ENCODE measurements around the gene GLTP. TPM values are rescaled to one million over a fixed set of nuclear protein-coding genes. Genes with fewer than 3 reads are reported as not detected.
"Not testable (repeated sequence)": the region's sequence is repeated elsewhere in the genome, so short reads cannot be mapped to it uniquely, and the experiment has no call there.

The GLTP gene, protein sequence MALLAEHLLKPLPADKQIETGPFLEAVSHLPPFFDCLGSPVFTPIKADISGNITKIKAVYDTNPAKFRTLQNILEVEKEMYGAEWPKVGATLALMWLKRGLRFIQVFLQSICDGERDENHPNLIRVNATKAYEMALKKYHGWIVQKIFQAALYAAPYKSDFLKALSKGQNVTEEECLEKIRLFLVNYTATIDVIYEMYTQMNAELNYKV
- total RNA-seq (ENCODE audit: unreplicated experiment) = 51.2 TPM
- long read RNA-seq, transcript GLTP-201 (5 exons, 2,356 nt) = major isoform, 21 of 42 reads
- long read RNA-seq, partial matches to known transcripts = 1 of 42 reads
- long read RNA-seq, other reads (novel, unspliced or antisense) = 18 of 42 reads

GRCh38 chr12:109880043-109880931 lies at the start of gene GLTP:
Gene GLTP, minus strand, starts transcription at chr12:109880541. Its CDS starts 167 bp downstream, at chr12:109880374.
- Mint-ChIP-seq H3K9me3 (ENCODE audit: unreplicated experiment) (no peaks in the 10 kb centered on the region), H3K27ac (ENCODE audit: unreplicated experiment) (peak within 1 kb of the TSS; percentile 88), H3K36me3 (ENCODE audit: low read depth, unreplicated experiment) (peaks cover 17% of the 10 kb centered on the region), H3K4me3 (ENCODE audit: unreplicated experiment) (peak within 1 kb of the TSS; percentile 98), H3K4me1 (ENCODE audit: unreplicated experiment) (peaks cover 60% of the 10 kb centered on the region), H3K27me3 (ENCODE audit: unreplicated experiment) (peaks cover 19% of the 10 kb centered on the region)
- no peak for TF ChIP-seq CTCF (IDR thresholded peaks at IDR 0.05; ENCODE audit: unreplicated experiment)
- DNase-seq (ENCODE audit: low spot score) = peak; percentile 91

GRCh38 chr12:109929326-109929725 lies 49.0 kb upstream of the GLTP start:
- DNase-seq (ENCODE audit: low spot score); H3K27ac Mint-ChIP-seq (ENCODE audit: unreplicated experiment); H3K27me3 Mint-ChIP-seq (ENCODE audit: unreplicated experiment); H3K4me1 Mint-ChIP-seq (ENCODE audit: unreplicated experiment); H3K9me3 Mint-ChIP-seq (ENCODE audit: unreplicated experiment): not testable (repeated sequence)
- Mint-ChIP-seq H3K4me3 (ENCODE audit: unreplicated experiment) (peak overlapping the region; percentile 16), H3K36me3 (ENCODE audit: low read depth, unreplicated experiment) (peaks cover 52% of the 10 kb centered on the region)

DNA sequence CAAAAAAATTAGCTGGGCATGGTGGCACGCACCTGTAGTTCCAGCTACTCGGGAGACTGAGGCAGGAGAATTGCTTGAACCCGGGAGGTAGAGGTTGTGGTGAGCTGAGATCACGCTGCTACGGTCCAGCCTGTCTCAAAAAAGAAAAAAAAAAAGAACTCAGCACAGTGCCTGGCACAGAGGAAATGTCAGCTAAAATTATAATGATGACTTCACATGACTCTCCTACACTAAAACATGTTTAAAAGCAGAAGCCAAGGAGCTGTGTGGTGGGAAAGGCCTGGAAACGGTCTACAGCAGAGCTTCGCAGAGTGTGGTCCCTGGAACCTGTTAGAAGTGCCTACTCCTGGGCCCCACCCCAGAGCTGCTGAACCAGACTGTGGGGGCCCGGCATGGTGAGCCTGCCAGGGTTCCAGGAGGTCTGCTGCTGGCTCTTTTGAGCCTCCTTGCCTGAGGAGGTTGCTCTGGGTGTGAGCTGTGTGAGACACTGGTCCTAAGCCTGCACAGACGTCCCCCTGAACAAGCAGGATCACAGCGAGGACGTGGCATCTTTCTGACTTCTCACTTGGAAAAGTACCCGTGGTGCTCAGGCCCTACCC lies 47.8 kb upstream of the GLTP start:
- Mint-ChIP-seq H3K4me3 (ENCODE audit: unreplicated experiment) (no peak overlapping the region), H3K27me3 (ENCODE audit: unreplicated experiment) (peaks cover 9% of the 10 kb centered on the region), H3K36me3 (ENCODE audit: low read depth, unreplicated experiment) (peaks cover 46% of the 10 kb centered on the region), H3K27ac (ENCODE audit: unreplicated experiment) (no peak overlapping the region), H3K4me1 (ENCODE audit: unreplicated experiment) (no peaks in the 10 kb centered on the region), H3K9me3 (ENCODE audit: unreplicated experiment) (no peaks in the 10 kb centered on the region)
- TF ChIP-seq CTCF (IDR thresholded peaks at IDR 0.05; ENCODE audit: unreplicated experiment) = no peak
- no peak for DNase-seq (ENCODE audit: low spot score)

GRCh38 chr12:109927622-109928021 lies 47.3 kb upstream of the GLTP start:
- Mint-ChIP-seq H3K36me3 (ENCODE audit: low read depth, unreplicated experiment) (peaks cover 42% of the 10 kb centered on the region), H3K4me3 (ENCODE audit: unreplicated experiment) (peak overlapping the region; percentile 75), H3K27me3 (ENCODE audit: unreplicated experiment) (peaks cover 9% of the 10 kb centered on the region), H3K9me3 (ENCODE audit: unreplicated experiment) (no peaks in the 10 kb centered on the region), H3K27ac (ENCODE audit: unreplicated experiment) (peak overlapping the region; percentile 52), H3K4me1 (ENCODE audit: unreplicated experiment) (no peaks in the 10 kb centered on the region)
- peak; percentile 70 for TF ChIP-seq CTCF (IDR thresholded peaks at IDR 0.05; ENCODE audit: unreplicated experiment)
- peak; percentile 45 for DNase-seq (ENCODE audit: low spot score)

DNA sequence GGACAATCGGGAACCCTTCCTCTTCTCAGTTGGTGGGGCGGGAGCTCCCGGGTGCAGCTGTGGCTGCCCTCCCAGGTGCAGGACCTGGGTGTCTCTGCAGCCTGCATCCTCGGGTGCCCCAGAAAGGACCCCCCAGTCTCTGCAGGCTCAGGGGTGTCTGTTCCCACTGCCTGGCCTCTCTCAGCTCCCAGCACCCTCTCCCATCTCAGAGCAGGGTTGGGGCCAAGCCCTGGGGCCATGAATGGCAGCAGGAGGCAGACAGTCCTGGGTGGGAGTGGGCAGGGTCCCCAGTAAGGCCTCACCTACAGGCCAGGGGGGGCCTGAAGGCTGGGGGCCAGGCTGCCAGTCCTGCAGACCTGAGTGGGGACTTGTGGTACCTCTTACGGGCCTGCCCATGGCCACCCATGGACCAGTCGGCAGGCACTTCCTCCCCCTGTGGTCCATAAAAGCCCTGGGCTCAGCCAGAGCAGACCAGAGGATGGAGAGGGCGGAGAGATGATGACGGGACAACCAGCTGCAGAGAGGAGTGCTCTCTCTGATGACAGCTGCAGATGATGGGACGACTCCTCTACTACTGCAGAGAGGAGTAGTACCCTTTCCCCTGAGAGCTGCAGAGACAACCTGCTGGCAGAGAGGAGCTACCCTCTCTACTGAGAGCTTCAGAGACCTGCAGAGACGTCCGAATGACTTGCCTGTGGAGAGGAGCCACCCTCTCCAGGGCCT lies 46.3 kb upstream of the GLTP start:
- Mint-ChIP-seq H3K4me1 (ENCODE audit: unreplicated experiment) (no peaks in the 10 kb centered on the region), H3K27me3 (ENCODE audit: unreplicated experiment) (peaks cover 6% of the 10 kb centered on the region), H3K27ac (ENCODE audit: unreplicated experiment) (no peak overlapping the region), H3K4me3 (ENCODE audit: unreplicated experiment) (no peak overlapping the region), H3K36me3 (ENCODE audit: low read depth, unreplicated experiment) (peaks cover 40% of the 10 kb centered on the region), H3K9me3 (ENCODE audit: unreplicated experiment) (no peaks in the 10 kb centered on the region)
- TF ChIP-seq CTCF (IDR thresholded peaks at IDR 0.05; ENCODE audit: unreplicated experiment) = no peak
- no peak for DNase-seq (ENCODE audit: low spot score)
